ENCODE data around the gene SARNP.
A peak's percentile ranks its signal among the peaks of the same experiment; 100 is the strongest.

Gene SARNP

GRCh38 chr12:55719371-55719770 is 98.2 kb downstream of the SARNP start:
- H4K8ac ChIP-seq (ENCODE audit: low read depth, low read length): no peak overlapping the region
- H4K5ac ChIP-seq (ENCODE audit: low read length): no peak overlapping the region
- H2BK5ac ChIP-seq (ENCODE audit: low read length): no peak overlapping the region
- no peak for DNase-seq
- H3K4me3 ChIP-seq (ENCODE audit: low read length): no peak overlapping the region
- no peak overlapping the region for H3K23ac ChIP-seq (ENCODE audit: low read length)
- no peak overlapping the region for H3K27ac ChIP-seq (ENCODE audit: low read depth, low read length)
- no CpG with 5 or more reads among the region's 7 CpGs for WGBS (ENCODE audit: extremely low coverage, insufficient coverage, low lambda C conversion rate)
- H3K56ac ChIP-seq (ENCODE audit: low read length): no peak overlapping the region
- no peaks in the 10 kb centered on the region for H3K27me3 ChIP-seq (ENCODE audit: insufficient read depth, low read length, poor library complexity)
- H3K4ac ChIP-seq (ENCODE audit: low read depth, low read length): no peak overlapping the region
- no peaks in the 10 kb centered on the region for H3K79me2 ChIP-seq (ENCODE audit: control insufficient read depth, insufficient read depth, low read length)
- H3K79me1 ChIP-seq (ENCODE audit: low read length): no peaks in the 10 kb centered on the region
- H3K4me1 ChIP-seq (ENCODE audit: control insufficient read depth, low read depth, low read length): peaks cover 17% of the 10 kb centered on the region
- no peak overlapping the region for H3K9ac ChIP-seq (ENCODE audit: low read length)
- no peak overlapping the region for H3K18ac ChIP-seq (ENCODE audit: low read length)
- H2BK15ac ChIP-seq (replicated peaks; ENCODE audit: low read depth): no peak overlapping the region
- no peak overlapping the region for H2BK120ac ChIP-seq (ENCODE audit: low read depth, low read length)
- no peak overlapping the region for H2AK5ac ChIP-seq (ENCODE audit: low read length)
- H3K4me2 ChIP-seq (ENCODE audit: low read length): no peak overlapping the region
- peaks cover 5% of the 10 kb centered on the region for H3K36me3 ChIP-seq (ENCODE audit: control insufficient read depth, insufficient read depth, low read length)

GRCh38 chr12:55718624-55719275 is 98.8 kb downstream of the SARNP start:
- Histone ChIP-seq H3K4me1 (ENCODE audit: control insufficient read depth, low read depth, low read length) (peaks cover 17% of the 10 kb centered on the region), H3K18ac (ENCODE audit: low read length) (no peak overlapping the region), H3K27ac (ENCODE audit: low read depth, low read length) (peak overlapping the region; percentile 63), H3K27me3 (ENCODE audit: insufficient read depth, low read length, poor library complexity) (no peaks in the 10 kb centered on the region), H3K36me3 (ENCODE audit: control insufficient read depth, insufficient read depth, low read length) (peaks cover 1% of the 10 kb centered on the region), H3K56ac (ENCODE audit: low read length) (peak overlapping the region; percentile 85), H4K5ac (ENCODE audit: low read length) (no peak overlapping the region), H3K4me3 (ENCODE audit: low read length) (no peak overlapping the region), H3K9ac (ENCODE audit: low read length) (peak overlapping the region; percentile 44), H4K8ac (ENCODE audit: low read depth, low read length) (no peak overlapping the region), H2BK5ac (ENCODE audit: low read length) (peak overlapping the region; percentile 48), H3K4me2 (ENCODE audit: low read length) (no peak overlapping the region), H3K79me1 (ENCODE audit: low read length) (no peaks in the 10 kb centered on the region), H3K23ac (ENCODE audit: low read length) (no peak overlapping the region), H3K4ac (ENCODE audit: low read depth, low read length) (no peak overlapping the region), H2BK15ac (replicated peaks; ENCODE audit: low read depth) (no peak overlapping the region), H2BK120ac (ENCODE audit: low read depth, low read length) (peak overlapping the region; percentile 34), H2AK5ac (ENCODE audit: low read length) (no peak overlapping the region), H3K79me2 (ENCODE audit: control insufficient read depth, insufficient read depth, low read length) (no peaks in the 10 kb centered on the region)
- WGBS (ENCODE audit: extremely low coverage, insufficient coverage, low lambda C conversion rate): no CpG with 5 or more reads among the region's 4 CpGs
- DNase-seq: no peak

GRCh38 chr12:55718015-55718414 is 99.5 kb downstream of the SARNP start:
- no peak overlapping the region for H3K4me3 ChIP-seq (ENCODE audit: low read length)
- H2AK5ac ChIP-seq (ENCODE audit: low read length): no peak overlapping the region
- H3K27ac ChIP-seq (ENCODE audit: low read depth, low read length): peak overlapping the region; percentile 63
- no peak overlapping the region for H4K5ac ChIP-seq (ENCODE audit: low read length)
- no peak overlapping the region for H4K8ac ChIP-seq (ENCODE audit: low read depth, low read length)
- no peak overlapping the region for H3K4me2 ChIP-seq (ENCODE audit: low read length)
- no peak overlapping the region for H2BK15ac ChIP-seq (replicated peaks; ENCODE audit: low read depth)
- DNase-seq: peak; percentile 87
- H3K4me1 ChIP-seq (ENCODE audit: control insufficient read depth, low read depth, low read length): peaks cover 17% of the 10 kb centered on the region
- H3K4ac ChIP-seq (ENCODE audit: low read depth, low read length): peak overlapping the region; percentile 29
- peak overlapping the region; percentile 38 for H3K23ac ChIP-seq (ENCODE audit: low read length)
- peak overlapping the region; percentile 48 for H2BK5ac ChIP-seq (ENCODE audit: low read length)
- no CpG with 5 or more reads among the region's 4 CpGs for WGBS (ENCODE audit: extremely low coverage, insufficient coverage, low lambda C conversion rate)
- no peaks in the 10 kb centered on the region for H3K79me1 ChIP-seq (ENCODE audit: low read length)
- H3K56ac ChIP-seq (ENCODE audit: low read length): peak overlapping the region; percentile 85
- peak overlapping the region; percentile 44 for H3K9ac ChIP-seq (ENCODE audit: low read length)
- no peaks in the 10 kb centered on the region for H3K36me3 ChIP-seq (ENCODE audit: control insufficient read depth, insufficient read depth, low read length)
- H3K79me2 ChIP-seq (ENCODE audit: control insufficient read depth, insufficient read depth, low read length): no peaks in the 10 kb centered on the region
- peak overlapping the region; percentile 76 for H3K18ac ChIP-seq (ENCODE audit: low read length)
- H3K27me3 ChIP-seq (ENCODE audit: insufficient read depth, low read length, poor library complexity): no peaks in the 10 kb centered on the region
- no peak overlapping the region for H2BK120ac ChIP-seq (ENCODE audit: low read depth, low read length)

GRCh38 chr12:55717011-55718007 is 100.2 kb downstream of the SARNP start:
- Histone ChIP-seq H4K8ac (ENCODE audit: low read depth, low read length) (no peak overlapping the region), H2BK5ac (ENCODE audit: low read length) (peak overlapping the region; percentile 33), H2BK15ac (replicated peaks; ENCODE audit: low read depth) (no peak overlapping the region), H3K56ac (ENCODE audit: low read length) (peak overlapping the region; percentile 93), H3K4me1 (ENCODE audit: control insufficient read depth, low read depth, low read length) (peaks cover 17% of the 10 kb centered on the region), H2AK5ac (ENCODE audit: low read length) (peak overlapping the region; percentile 9), H3K9ac (ENCODE audit: low read length) (peak overlapping the region; percentile 91), H3K27ac (ENCODE audit: low read depth, low read length) (peak overlapping the region; percentile 29), H3K36me3 (ENCODE audit: control insufficient read depth, insufficient read depth, low read length) (no peaks in the 10 kb centered on the region), H3K4ac (ENCODE audit: low read depth, low read length) (peak overlapping the region; percentile 29), H3K23ac (ENCODE audit: low read length) (peak overlapping the region; percentile 38), H3K27me3 (ENCODE audit: insufficient read depth, low read length, poor library complexity) (no peaks in the 10 kb centered on the region), H2BK120ac (ENCODE audit: low read depth, low read length) (no peak overlapping the region), H3K4me2 (ENCODE audit: low read length) (peak overlapping the region; percentile 87), H3K79me1 (ENCODE audit: low read length) (no peaks in the 10 kb centered on the region), H4K5ac (ENCODE audit: low read length) (no peak overlapping the region), H3K4me3 (ENCODE audit: low read length) (peak overlapping the region; percentile 70), H3K79me2 (ENCODE audit: control insufficient read depth, insufficient read depth, low read length) (no peaks in the 10 kb centered on the region), H3K18ac (ENCODE audit: low read length) (peak overlapping the region; percentile 76)
- peak; percentile 74 for DNase-seq
- WGBS (ENCODE audit: extremely low coverage, insufficient coverage, low lambda C conversion rate): no CpG with 5 or more reads among the region's 8 CpGs

- H3K36me3 ChIP-seq (ENCODE audit: control insufficient read depth, insufficient read depth, low read length): no peaks in the 10 kb centered on the region
- WGBS (ENCODE audit: extremely low coverage, insufficient coverage, low lambda C conversion rate): no CpG with 5 or more reads among the region's 13 CpGs
Observed at GRCh38 chr12:55716582-55716957, 101.0 kb downstream of the SARNP start.

More at GRCh38 chr12:55716582-55716957, 101.0 kb downstream of the SARNP start:
- Histone ChIP-seq H3K79me2 (ENCODE audit: control insufficient read depth, insufficient read depth, low read length) (no peaks in the 10 kb centered on the region), H3K4me3 (ENCODE audit: low read length) (peak overlapping the region; percentile 70), H2BK5ac (ENCODE audit: low read length) (no peak overlapping the region), H3K9ac (ENCODE audit: low read length) (peak overlapping the region; percentile 91), H2BK120ac (ENCODE audit: low read depth, low read length) (no peak overlapping the region), H3K79me1 (ENCODE audit: low read length) (no peaks in the 10 kb centered on the region), H3K27ac (ENCODE audit: low read depth, low read length) (peak overlapping the region; percentile 98), H3K27me3 (ENCODE audit: insufficient read depth, low read length, poor library complexity) (no peaks in the 10 kb centered on the region), H3K18ac (ENCODE audit: low read length) (no peak overlapping the region), H4K5ac (ENCODE audit: low read length) (no peak overlapping the region), H4K8ac (ENCODE audit: low read depth, low read length) (no peak overlapping the region), H3K4me1 (ENCODE audit: control insufficient read depth, low read depth, low read length) (peaks cover 17% of the 10 kb centered on the region), H2BK15ac (replicated peaks; ENCODE audit: low read depth) (no peak overlapping the region), H3K56ac (ENCODE audit: low read length) (peak overlapping the region; percentile 93), H2AK5ac (ENCODE audit: low read length) (no peak overlapping the region), H3K4me2 (ENCODE audit: low read length) (peak overlapping the region; percentile 87), H3K23ac (ENCODE audit: low read length) (no peak overlapping the region), H3K4ac (ENCODE audit: low read depth, low read length) (no peak overlapping the region)
- DNase-seq: no peak

Data from mesendoderm (in vitro differentiated cells).